ENCODE results near the gene CLDN2.
"Not testable (repeated sequence)": the region's sequence is repeated elsewhere in the genome, so short reads cannot be mapped to it uniquely, and the experiment has no call there.

Gene CLDN2

DNA sequence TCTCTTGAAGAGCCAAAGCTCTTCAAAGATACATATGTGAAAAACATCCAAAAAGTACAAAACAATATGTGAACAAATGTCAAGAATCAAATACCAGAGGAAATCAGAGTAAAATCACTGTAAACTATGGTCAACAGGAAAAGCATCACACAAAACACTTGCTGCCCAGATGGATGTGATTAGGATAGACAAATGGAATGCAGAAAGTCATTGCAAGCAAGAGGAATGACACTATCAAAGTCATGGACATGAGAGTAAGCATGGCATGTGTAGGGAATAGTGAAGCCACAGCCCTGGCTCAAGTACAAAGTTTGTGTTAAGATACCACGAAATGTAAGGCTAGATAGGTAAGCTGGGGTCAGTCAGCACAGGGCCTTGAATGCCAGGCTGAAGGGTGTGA is 37.7 kb downstream of the CLDN2 start:
- no peak for DNase-seq (ENCODE audit: low read depth in 3 of 3, low spot score in 1 of 3)

DNA sequence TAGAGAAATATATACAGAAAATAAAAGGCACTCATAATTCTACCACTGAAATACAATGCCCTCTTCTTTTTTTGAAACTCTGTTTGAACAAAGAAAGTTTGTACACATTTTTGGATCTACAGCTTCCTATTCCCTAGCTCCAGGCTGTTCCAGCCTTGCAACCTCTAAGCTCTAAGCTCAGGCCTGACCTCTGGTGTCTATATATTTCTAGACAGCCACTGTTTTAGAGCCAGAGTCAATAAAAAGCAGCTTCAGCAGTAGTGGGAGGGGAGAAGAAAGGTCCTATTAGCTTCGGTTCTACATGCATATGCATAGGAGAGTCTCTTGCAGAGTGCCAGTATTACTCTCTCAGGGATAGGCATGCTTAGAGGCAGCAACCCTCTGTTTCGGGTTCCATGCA is 39.7 kb downstream of the CLDN2 start:
- no peak for DNase-seq (ENCODE audit: low read depth in 3 of 3, low spot score in 1 of 3)

DNA sequence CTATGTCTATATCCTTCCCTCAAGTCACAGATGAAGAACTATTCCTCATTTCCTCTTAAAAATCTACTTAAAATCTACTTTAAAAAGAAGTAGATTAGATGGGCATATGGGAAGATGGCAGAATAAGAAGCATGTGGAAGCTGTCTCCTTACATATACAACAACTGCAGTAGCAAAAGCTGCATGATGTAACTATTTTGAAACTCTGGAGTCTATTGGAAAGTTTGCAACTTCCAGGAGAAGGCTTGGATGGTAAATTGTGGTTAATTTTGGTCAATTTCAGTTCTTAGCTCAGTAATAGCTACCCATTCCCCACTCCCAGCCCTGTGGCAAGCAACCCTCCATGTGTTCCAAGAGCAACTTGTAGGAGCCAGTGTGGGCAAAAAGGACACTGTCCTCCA is 42.9 kb downstream of the CLDN2 start:
- no peak for DNase-seq (ENCODE audit: low read depth in 3 of 3, low spot score in 1 of 3)

DNA sequence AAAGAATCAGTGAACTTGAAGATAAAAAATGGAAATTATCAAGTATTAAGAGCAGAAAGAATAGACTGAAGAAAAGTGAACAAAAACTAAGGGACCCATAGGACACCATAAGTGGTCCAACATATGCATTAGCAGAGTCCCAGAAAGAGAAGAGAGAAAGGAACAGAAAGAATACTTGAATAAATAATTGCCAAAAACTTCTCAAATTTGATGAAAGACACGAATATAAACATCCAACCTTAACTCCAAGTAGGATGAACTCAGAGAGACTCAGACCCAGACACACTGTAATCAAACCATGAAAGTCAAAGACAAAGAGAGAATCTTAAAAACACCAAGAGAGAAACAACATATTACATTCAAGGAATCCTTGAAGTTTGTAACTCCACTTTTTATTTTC is 44.1 kb downstream of the CLDN2 start:
- DNase-seq (ENCODE audit: low read depth in 3 of 3, low spot score in 1 of 3): no peak

DNA sequence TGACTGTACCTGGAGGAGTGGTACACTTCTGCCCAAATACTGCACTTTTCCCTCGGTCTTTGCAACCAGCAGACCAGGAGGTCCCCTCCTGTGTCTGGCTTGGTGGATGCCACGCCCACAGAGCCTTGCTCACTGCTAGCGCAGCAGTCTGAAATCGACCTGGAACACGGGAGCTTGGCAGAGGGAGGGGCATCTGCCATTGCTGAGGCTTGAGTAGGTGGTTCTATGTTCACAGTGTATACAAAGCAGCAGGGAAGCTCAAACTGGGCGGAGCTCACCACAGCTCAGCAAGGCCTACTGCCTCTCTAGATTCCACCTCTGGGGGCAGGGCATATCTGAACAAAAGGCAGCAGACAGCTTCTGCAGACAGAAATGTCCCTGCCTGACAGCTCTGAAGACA is 46.3 kb downstream of the CLDN2 start:
- not testable (repeated sequence) for DNase-seq (ENCODE audit: low read depth in 3 of 3, low spot score in 1 of 3)

DNA sequence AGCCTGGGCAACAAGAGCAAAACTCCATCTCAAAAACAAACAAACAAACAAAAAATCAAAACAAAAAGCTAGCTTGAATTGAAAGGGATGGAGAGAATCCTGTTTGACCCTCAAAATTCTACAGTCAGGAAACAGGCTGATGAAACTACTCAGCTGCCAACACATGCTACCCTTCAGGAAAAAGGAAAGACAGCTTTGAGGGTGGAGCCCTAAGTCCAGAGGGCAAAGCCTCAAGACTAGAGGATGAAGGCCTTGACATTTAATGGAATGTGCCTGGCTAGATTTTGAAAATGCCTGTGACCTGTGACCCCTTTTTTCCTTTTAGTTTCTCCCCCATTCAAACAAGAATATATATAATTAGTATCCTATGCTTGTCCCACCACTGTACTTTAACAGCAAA is 52.7 kb downstream of the CLDN2 start:
- no peak for DNase-seq (ENCODE audit: low read depth in 3 of 3, low spot score in 1 of 3)

DNA sequence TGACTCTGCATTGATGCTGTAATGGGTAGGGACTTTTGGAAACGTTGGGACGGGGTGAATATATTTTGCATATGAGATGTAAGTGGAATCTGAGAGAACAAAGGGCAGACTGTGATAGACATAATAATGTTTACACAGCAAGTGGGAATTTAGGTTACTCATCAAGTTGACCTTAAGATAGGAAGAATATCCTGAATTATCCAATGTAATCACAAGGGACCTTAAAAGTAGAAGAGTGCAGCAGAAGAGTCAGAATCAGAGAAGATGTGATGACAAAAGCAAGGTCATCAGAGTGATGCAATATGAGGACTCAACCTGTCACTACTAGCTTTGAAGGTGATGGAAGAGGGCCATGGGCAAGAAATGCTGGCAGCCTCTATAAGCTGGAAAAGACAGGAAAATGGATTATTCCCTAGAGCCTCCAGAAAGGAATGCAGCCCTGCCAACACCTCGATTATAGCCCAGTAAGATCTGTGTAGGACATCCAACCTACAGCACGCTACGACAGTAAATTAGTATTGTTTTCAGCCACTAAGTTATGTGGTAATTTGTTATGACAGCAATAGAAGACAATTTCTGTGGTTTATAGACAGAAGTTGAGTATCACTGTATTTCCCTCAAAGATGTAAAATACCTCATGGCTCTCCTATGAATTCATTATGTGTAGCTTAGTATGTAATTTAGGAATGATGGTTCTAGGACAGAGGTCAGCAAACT is 53.4 kb downstream of the CLDN2 start:
- DNase-seq (ENCODE audit: low read depth in 3 of 3, low spot score in 1 of 3): no peak

DNA sequence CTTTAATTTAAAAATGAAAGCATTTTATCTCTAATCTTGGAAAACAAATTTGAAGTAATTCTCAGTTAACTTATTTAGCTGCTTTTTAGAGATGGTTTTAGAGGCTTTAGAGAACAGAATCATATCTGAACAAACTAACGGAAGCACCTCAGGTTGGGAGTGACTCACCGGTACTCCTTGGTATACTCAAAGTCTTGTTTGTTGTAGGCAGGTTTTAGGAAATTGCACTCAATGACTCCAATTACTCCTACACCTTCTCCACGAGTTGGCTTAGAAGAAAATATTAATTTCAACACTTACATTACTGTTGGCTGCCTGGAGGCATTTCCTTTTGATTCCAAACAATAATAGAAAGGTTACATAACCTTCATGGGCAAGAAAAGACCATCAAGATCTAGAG is 56.2 kb downstream of the CLDN2 start:
- DNase-seq (ENCODE audit: low read depth in 3 of 3, low spot score in 1 of 3): no peak
